Kidney (tissue), 14 donors: ENCODE results near the gene USP5. TPM values are rescaled to one million over a fixed set of nuclear protein-coding genes. Genes with fewer than 3 reads are reported as not detected.
A peak's percentile ranks its signal among the peaks of the same experiment; 100 is the strongest.

Source experiments
- DNase-seq, 5 donors: peaks; one replicate each; pipeline ENCODE4 v3.0.0-alpha.2; 2013 to 2020
- FAIRE-seq: peaks from 2 replicates; lab custom pipeline; 2012; peaks lifted over from hg19 to GRCh38; lab: Jason Lieb, UNC
- H3K27ac ChIP-seq, 2 donors: one replicate each; pipeline ENCODE4 v1.7.0; 2013; ENCODE audit warnings: low read depth in 2 of 2, low read length in 2 of 2, inconsistent platforms in 1 of 2
- H3K27me3 ChIP-seq: one replicate; pipeline ENCODE4 v1.7.1; 2013; ENCODE audit warnings: low read length, inconsistent platforms; ENCODE audit not compliant: control insufficient read depth, insufficient read depth
- H3K36me3 ChIP-seq, 3 donors: one replicate each; pipeline versions ENCODE4 v1.7.0 to v1.7.1; 2013; ENCODE audit warnings: low read length in 3 of 3, control low read depth in 1 of 3, inconsistent platforms in 1 of 3; ENCODE audit not compliant: insufficient read depth in 3 of 3, control insufficient read depth in 2 of 3
- H3K4me1 ChIP-seq, 3 donors: one replicate each; pipeline versions ENCODE4 v1.7.0 to v1.7.1; 2013; ENCODE audit warnings: low read length in 3 of 3, inconsistent platforms in 1 of 3, low read depth in 1 of 3; ENCODE audit not compliant: control insufficient read depth in 2 of 3, insufficient read depth in 2 of 3
- H3K4me3 ChIP-seq, 3 donors: one replicate each; pipeline versions ENCODE4 v1.7.0 to v1.8.1; 2013; ENCODE audit warnings: low read length in 3 of 3, control low read depth in 1 of 3, inconsistent platforms in 1 of 3
- H3K9ac ChIP-seq, 3 donors: one replicate each; pipeline versions ENCODE4 v1.7.0 to v1.7.1; 2013; ENCODE audit warnings: low read length in 3 of 3, control low read depth in 1 of 3, inconsistent platforms in 1 of 3
- H3K9me3 ChIP-seq, 3 donors: one replicate each; pipeline versions ENCODE4 v1.7.0 to v1.7.1; 2013; ENCODE audit warnings: low read length in 3 of 3, control low read depth in 1 of 3, inconsistent platforms in 1 of 3; ENCODE audit not compliant: control insufficient read depth in 2 of 3, insufficient read depth in 1 of 3
- CTCF ChIP-seq: IDR thresholded peaks from 3 replicates; pipeline ENCODE4 v1.5.1; 2012; ENCODE audit warnings: mild to moderate bottlenecking, moderate library complexity, borderline replicate concordance; ENCODE audit not compliant: insufficient read depth; ENCODE audit errors: extremely low read depth
- intact Hi-C: fragments of 100-400 bp; cut with DNase I; formaldehyde crosslinking; loops from one replicate; pipeline ENCODE4 v1.11.1; 2022
- polyA plus RNA-seq: library from polyadenylated mRNA; stranded (reverse); fragments of 350-450 nt; fragmentation: Illumina TruSeq; extraction: RNeasy Lipid Tissue Mini Kit (QIAGEN cat#74804); gene quantifications from one replicate; pipeline ENCODE4 v1.2.3, GENCODE V29; 2014; ENCODE audit warnings: low read depth, low replicate concordance; ENCODE audit not compliant: insufficient read depth
- total RNA-seq: library from RNA; stranded (reverse); fragmentation: NEBNext Ultra II Directional; extraction: Animal tissue kit (Norgen Biotek cat#: 25700); gene quantifications from one replicate; pipeline ENCODE4 v1.2.1, GENCODE V29; 2021
- donor health status: control.
- donor health status: control.
- donor health status: control.
- donor health status: control.
- donor health status: control.
- donor health status: DM: yes; HTN: yes; CAD: no.
- donor health status: Normal renal cell carcinoma (clear cell type).

USP5 gene
- total and polyA plus RNA-seq, 2 donors from 2014 or later, result 52.3 to 75.5 TPM

- H3K4me1 ChIP-seq, result no peaks in the 10 kb centered on the region
- intact Hi-C loops, result no loop called here
- TF ChIP-seq CTCF, result no peak
- H3K36me3 ChIP-seq, result peaks cover 0 to 9% (median 2%) of the 10 kb centered on the region in 3 donors
- no peak overlapping the region for H3K4me3 ChIP-seq
- no peaks in the 10 kb centered on the region for H3K9me3 ChIP-seq
- H3K27me3 ChIP-seq, result no peaks in the 10 kb centered on the region
- no peak overlapping the region for H3K27ac ChIP-seq
- no peak overlapping the region for H3K9ac ChIP-seq
- DNase-seq, result no peak
- no peak for FAIRE-seq
Observed at GRCh38 chr12:6842075-6842474, 9.9 kb upstream of the USP5 start.

- Histone ChIP-seq H3K4me3 (no peak overlapping the region), H3K9ac (no peak overlapping the region), H3K27ac (no peak overlapping the region), H3K4me1 (no peaks in the 10 kb centered on the region), H3K27me3 (no peaks in the 10 kb centered on the region), H3K36me3 (peaks cover 0 to 4% (median 2%) of the 10 kb centered on the region in 3 donors), H3K9me3 (no peaks in the 10 kb centered on the region)
- DNase-seq (no peak), FAIRE-seq (no peak)
- intact Hi-C loops, result no loop called here
- no peak for TF ChIP-seq CTCF
Observed at GRCh38 chr12:6843118-6843902, 8.6 kb upstream of the USP5 start.

GRCh38 chr12:6845395-6845794, 6.6 kb upstream of the USP5 start:
- Histone ChIP-seq H3K4me1 (no peaks in the 10 kb centered on the region), H3K36me3 (peaks cover 0 to 4% (median 2%) of the 10 kb centered on the region in 3 donors), H3K27ac (no peak overlapping the region), H3K9ac (no peak overlapping the region), H3K9me3 (no peaks in the 10 kb centered on the region), H3K27me3 (no peaks in the 10 kb centered on the region), H3K4me3 (no peak overlapping the region)
- FAIRE-seq (no peak), DNase-seq (peak in 1 of 5 donors; percentile 74)
- intact Hi-C loops, result no loop called here
- TF ChIP-seq CTCF, result no peak
